GM18873 (cell line): ENCODE results near the gene LAMA1.

Experiments used
- ATAC-seq: cut with Tn5 transposase; IDR thresholded peaks from one replicate; pipeline ENCODE4 v1.9.1; 2021; ENCODE audit warnings: mild to moderate bottlenecking, moderate library complexity, moderate number of reproducible peaks; ENCODE audit not compliant: unreplicated experiment, low FRiP score

LAMA1 gene

DNA sequence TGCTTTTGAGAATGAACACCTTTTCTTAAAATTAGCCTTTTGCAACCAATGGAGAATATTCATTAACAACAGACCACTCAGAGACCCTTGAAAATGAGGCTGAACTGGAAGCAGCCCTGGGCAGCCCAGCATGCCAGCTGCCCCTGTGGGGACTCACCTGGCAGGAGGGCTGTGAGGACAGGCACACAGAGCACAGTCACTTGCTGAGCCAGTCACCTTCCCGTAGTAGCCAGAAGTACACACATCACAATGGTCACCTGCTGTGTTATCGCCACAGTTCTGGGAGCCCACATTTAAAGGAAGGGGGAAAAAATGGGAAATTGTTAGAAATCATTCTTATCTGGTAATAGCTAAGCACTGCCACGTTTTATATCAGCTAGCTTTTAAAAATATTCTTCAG, 115.5 kb downstream of the LAMA1 start:
- no peak for ATAC-seq

DNA sequence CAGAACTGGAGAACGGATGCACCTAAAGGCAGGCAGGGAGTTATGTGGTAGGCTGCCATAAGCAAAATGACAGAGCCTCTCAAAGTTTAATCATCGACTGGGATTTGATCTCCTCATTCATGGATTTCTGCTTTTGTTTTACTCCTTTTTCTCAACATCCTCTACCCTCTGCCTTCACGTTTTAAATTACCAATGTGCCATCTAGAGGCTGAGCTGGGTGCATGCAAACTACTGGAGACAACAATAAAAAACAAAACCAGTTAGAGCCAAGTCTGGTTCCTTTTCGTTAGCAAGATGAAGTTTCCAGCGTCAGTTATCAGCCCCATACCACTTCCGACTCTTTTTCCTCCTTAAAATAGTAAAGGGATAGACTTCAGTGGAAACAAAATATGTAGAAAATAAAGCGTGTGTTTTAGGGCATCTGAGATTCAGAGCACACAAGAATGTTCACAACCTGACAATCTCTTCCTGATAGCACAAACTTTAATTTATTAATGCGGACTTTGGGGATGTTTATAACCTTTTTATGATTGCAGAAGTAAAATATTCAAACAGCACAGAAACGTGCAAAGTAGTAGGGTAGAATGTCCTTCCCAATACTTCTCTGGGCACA, 117.0 kb downstream of the LAMA1 start:
- no peak for ATAC-seq

DNA sequence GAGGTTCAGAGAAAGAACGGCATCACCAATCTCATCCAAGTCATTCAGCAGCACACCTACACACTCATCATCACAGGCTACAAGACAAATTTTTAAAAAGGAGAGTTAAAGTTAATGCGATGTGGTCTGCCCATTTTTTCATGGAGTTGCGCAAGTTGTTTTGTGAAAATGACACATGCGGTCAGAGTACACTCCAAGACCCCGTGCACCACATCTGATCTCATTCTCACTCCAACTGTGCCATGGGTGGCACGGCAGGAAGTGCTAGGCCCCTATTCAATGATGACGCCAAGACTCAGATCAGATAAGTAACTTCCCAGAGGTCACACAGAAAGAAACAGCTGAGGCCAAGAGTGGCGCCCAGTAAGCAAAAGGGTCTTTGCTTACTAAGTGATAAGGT, 119.8 kb downstream of the LAMA1 start:
- ATAC-seq: no peak

DNA sequence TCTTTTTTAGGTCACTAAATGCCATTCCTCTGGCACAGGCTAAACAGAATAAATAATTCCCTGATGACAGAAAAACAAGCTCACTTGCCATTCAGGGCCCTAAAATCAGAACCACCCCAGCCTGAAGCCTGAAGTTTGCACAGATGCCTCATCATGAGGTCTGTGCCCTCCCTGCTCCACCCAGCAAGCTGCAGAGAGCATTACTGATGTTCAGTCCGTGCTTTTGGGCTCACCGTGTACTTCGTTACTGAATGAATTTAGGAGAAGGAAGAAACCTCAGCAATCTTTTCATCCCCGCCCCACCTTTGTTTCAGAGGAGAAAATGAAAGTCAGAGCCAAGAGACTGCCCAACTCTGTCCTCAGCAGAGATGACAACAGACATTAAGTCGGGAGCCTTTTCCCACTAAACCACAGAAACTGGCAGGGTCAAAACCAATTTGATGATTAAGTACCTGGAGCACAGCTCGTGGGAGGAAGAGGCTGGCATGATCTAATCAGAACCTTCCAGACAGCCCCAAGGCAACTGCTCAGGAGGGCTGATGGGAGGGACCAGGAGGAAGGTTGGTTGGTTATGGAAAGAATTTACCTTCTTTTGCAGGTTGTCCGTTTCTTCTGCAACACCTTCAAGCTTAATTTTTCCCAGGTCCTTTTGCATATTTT, 122.7 kb downstream of the LAMA1 start:
- no peak for ATAC-seq

DNA sequence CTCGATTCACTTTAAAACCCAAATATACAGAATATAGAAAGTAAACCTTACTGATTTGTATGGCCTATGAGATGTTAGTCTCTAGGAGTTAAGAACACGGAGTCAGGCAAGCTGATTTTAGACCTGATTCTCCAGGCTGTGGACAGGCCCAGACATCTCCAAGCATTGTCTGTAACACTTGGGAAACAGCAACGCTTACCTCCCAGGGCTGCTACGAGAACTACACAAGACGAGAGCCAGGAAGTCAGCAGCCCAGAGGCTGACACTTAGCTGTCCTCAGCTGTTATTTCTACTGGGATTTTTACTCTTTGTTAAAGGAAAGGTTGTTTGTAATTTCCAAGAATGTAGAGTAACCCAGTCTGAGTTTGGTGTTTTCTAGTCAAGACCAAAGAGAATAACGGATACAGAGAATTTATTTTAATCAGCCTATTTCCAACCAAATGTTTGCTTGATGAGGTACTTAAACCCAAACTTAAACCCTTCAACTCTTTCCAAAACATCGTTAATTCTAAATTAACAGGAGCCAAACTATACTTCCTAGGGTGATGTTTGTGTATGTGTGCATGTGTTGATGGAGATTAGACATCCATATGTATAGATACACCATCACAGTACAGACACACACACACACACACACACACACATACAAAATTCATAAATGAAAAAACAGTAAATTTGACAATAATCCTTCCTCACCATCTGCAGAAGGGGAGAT, 123.4 kb downstream of the LAMA1 start:
- ATAC-seq: no peak

DNA sequence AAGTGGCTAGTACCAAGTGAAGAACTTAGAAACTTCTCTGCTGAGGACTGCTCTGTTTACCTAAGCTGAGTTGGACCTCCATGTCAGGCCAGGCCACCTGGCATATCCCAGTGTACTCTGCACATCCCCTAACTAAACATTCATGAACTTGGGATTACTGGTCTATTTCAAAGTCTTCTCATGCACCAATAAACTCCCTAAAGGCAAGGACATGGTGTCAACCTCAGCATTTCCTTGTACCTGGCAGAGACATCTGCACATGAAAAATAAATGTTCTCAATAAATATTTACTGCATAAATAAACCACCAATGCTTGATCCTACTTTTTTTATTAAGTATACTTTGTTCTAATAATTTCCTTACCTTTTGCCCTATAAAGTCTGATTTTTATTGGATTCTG, 124.8 kb downstream of the LAMA1 start:
- no peak for ATAC-seq

DNA sequence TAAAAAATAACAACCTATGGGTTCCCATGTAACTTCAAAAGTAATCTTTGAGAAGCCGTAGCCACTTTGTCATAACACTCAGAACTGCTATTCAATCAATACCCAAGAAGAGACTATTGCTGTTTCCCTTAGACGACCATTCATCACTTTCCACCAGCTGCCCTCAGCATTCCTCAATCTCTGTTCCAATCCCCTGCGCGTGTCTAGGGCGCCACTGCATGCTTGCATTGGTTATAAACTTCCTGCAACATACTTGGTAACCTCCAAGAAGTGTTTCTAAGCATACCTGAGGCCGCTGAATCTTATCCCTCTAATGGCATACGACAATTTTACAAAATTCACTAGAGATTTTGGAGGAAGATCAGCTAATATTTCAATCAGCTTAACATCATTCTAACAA, 134.2 kb downstream of the LAMA1 start:
- no peak for ATAC-seq

DNA sequence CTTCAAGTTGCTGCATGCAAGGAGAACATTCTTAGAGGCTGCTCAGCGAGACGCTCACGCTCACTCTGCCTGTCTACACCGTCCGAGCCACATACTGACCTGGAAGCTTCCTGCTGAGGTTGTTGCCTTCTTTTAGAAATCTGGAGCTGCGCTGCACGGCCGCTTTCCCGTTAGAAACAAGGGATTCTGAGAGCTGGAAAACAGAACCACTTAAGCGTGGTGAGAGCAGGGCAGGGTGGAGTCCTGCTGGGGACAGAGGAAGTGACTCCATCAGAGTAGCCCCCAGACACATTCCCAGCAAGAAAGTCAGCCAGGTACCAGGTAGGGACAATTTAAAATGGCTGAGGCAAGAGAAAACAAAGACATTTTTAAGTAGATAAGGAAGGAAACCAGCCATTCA, 135.2 kb downstream of the LAMA1 start:
- no peak for ATAC-seq

DNA sequence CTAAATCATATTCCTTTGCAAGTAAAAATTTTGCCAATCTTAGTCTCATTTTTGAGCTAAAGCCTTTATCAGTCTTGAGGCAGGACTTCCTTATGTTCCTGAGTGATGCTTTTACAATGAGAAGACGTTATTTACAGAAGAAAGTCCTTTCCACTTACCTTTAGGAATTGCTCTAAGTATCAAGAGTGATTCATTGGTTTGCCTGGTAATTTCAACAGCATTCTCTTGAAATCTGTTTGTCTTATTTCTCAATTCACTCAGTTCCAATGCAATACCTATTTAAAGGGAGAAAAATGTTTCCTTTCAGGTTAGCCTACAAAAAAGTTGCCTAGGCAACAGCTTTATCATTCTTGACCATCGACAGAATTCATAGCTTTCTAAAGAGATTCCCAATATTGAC, 137.2 kb downstream of the LAMA1 start:
- no peak for ATAC-seq

DNA sequence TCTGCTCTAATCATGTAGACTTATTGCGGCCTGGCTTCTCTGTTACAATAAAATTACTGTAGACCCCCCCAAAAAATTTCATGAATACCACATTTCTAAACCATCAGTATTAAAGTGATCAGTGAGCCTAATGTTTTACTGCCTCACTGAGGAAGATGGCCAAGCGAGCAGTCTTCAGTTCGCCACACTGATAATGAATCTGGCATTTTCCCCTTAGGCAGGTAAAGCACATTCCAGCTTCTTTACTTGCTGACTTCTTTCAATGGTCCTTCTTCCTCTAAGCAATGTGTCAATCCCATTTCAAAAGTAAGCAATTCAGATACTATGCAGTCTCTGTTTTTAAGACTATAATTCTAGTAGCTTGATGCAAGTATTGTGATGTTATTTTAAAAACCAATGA, 137.6 kb downstream of the LAMA1 start:
- no peak for ATAC-seq

DNA sequence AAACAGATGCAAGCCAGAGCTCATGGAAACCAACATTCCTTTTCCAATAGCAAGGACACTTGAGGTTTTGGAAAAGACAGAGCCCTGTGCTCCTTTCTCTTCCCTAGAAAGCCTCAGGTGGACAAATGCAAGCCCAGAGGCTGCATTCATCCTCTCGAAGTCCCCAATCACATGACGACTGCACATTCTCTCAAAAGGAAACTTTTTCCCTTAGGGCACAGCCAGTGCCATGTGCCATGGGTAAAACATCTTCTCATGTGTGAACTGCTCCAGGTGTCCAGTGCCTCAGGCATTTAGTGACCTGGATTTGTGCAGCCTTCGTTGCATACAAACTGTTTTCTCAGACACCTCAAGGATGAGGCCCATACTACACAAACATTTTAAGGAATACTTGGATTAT, 140.7 kb downstream of the LAMA1 start:
- ATAC-seq: no peak

DNA sequence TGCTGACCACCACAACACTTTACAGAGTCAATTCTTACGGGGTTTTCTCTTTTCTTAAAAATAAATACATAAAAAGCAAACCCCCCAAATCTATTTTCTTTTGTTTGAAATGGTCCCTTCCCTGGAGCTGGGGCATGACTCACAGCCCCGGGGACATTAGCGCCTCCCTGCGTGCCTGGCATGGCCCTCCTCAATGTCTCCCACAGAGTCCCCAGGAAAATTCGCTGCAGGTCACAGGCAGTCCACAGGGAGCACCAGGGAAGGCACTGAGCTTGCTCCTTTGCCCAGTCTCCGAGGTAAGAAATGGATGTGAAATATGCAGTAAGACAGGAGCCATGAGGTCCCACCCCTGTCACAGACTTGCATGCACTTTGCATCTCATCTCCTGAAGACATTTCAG, 142.5 kb downstream of the LAMA1 start:
- ATAC-seq: no peak

DNA sequence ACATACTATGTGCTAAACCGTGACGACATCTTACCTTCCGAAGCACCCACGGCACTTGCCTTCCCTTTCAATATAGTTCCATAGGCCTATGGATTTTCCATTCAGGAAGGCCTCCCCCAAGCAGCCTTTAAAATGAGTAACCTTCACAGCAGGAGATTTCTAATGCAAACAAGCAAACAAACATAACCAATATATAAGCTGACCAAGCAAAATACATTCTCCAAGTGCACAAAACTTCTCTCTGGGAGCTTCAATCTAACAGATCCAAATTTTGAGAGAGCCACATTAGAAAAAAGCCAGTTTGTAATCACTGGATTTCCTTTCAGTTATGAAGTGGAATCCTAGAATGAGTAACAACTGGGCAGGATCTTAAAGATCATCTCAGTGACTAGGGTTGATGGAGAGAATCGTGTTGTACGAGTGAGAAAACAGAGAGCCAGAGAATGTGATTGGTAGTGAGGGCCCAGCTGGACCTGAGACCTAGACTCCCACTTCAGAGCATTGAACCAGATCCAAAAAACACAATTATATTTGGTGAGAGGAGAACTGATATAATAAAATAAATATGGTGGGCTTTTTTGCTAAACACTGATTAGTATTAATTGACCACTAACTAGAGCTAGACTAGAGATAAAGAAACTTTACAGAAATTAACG, 145.6 kb downstream of the LAMA1 start:
- ATAC-seq: no peak

DNA sequence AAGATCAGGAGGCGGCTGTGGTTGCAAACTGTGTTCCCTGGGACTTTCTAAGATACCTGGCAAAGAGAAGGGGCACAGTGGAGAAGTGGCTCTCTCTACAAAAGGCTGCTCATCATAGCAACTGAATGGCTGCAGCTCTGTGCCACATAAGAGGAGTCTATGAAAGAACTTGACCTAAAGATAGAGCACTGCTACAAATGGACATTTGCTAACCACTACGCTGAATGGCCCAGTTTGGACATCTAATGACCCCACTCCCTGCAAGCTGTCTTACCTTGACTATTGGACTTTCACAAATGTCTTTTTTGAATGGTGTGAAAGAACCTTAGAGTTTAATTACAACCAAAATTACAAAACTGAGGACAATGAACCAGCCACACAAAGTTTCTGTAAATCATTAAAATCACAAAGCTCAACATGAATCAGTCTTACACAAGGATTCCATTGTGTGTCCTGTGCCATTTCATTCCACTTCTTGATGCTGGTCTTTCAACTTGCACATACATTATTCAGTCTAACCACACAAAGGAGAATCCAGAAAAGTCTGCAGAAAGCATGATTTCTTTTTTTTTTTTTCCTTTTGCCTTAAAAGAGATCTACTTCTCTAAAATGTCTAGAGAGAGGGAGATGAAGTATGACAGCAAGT, 154.0 kb downstream of the LAMA1 start:
- ATAC-seq: no peak

DNA sequence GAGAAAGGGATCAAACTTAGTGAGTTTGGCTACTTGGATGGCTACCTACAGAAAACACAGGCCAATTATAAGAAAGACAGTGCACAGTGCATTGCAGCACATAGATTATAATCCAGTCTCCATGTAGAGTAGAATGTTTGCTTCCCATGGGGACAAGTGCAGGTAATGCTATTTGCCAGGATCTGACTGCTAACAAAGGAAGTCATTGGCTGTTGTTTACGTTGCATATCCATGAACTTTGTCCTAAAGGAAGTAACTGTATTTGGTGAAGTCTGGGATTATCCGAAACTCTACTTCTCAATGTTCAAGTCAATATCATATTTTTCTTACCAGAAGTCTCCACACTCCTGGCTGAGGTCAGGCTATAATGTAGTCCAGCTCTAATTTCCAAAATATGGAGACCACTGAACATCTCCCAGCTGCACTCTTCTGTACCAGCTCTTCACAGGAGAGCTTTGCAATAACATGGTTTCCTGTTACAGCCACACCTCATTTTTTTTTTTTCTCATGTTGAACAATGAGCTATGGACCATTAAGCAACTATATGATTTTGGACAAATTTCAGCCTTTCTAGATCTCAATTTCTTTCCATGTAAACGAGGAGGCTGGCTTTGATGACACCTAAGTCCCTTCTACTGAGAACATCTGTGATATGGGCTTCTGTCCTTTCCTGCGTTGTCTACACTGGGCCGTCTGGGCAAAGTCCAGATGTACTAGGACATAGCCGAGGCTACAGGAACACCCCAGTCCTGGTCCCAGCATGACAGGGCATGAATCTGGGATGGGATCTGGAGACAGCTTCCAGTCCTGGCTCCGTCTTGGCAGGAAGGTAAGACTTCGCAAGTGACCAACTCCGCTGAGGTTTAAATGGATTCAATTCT, 154.8 kb downstream of the LAMA1 start:
- no peak for ATAC-seq

DNA sequence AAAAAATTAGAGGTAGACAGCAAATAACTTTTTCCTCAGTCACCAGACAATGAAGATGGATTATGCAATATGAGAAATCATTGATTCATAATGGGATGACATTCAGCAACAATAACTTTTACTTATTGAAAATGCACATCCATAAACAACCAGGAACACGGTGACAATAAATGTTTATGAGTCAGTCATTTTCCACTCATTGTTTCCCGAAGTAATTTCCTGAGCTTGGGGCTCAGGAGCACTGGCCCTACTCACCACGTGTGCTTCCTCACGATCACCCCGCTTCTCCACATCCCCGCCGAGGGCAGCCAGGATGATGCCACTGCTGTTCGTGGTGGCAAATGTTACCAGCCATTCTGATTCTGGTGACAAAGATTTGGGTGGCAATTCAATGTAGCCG, 156.3 kb downstream of the LAMA1 start:
- no peak for ATAC-seq

DNA sequence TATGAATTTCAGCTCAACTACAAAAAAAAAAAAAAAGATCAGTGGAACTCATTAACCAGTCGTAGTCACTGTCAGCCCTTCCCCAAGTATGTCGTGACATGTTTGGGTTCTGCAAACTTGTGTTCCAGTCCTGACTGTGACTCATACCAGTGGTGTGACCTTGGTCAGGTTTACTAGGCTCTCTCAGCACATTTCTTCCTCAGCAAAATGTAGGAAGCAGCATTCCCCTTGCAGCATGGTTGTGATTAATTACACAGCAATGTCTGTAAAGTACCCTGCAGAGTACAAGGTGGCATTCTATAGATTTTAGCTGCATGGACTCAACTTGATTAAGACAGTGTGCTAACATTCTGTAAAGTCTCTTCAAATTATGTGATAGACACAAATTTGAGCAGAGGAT, 156.9 kb downstream of the LAMA1 start:
- no peak for ATAC-seq

DNA sequence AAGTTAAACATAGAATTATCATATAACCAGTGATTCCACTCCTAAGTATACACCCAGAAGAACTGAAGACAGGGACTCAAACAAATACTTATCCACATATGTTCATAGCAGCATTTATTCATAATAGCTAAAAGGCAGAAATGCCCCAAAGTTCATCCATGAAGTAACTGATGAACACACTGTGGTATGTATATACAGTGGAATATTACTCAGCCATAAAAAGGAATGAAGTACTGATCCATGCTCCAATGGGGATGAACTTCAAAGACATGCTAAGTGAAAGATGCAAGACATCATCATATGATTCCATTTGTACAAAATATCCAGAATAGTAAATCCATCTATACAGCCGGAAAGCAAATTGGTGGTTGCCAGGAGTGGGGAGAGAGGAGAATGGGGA, 157.5 kb downstream of the LAMA1 start:
- no peak for ATAC-seq

DNA sequence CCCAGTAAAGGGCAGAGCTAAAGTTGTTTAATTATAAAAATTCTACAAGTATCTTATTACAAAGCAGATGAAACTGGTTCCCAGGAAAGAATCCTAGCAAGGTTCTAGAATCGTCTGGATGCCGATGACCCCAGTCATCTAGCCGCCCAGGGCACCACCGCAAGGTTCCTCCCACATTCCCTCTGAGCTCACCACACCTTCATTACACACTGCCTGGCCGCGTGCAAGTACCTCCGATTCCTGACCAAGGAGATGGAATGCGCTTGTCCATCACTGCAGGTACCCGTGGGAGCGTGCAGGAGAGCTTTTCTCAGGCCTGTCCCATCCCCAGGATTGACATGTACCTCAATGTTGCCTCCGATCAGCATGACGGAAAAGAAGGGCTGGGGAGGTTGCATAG, 158.5 kb downstream of the LAMA1 start:
- no peak for ATAC-seq

DNA sequence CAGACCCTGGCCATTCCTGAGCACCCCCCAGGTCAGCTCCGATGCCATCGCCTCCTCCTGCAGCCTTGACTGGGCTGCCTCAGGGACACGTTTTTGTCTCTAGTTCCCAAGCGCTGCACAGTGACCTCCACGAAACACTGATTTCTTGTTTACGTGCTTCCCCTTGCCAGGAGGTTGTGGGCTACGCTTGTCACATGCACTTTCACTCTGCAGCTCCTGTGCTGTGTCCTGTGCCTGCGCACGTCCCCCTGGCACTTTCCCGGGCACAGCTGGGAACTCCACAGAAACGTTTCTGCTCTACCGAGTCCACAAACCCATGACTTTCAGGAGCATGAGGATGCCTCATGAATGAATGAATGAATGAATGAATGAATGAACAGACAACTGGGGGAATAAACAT, 160.6 kb downstream of the LAMA1 start:
- no peak for ATAC-seq
